SH-SY5Y (cell line): ENCODE measurements around the gene PLAC9.

Experiments
- GATA2 ChIP-seq: IDR thresholded peaks from 2 replicates; pipeline ENCODE4 v1.6.1; 2011; ENCODE audit warnings: mild to moderate bottlenecking, low read depth, low read length
- GATA3 ChIP-seq: IDR thresholded peaks from 2 replicates; pipeline ENCODE4 v1.6.1; 2011; ENCODE audit warnings: low read depth, mild to moderate bottlenecking, low read length, moderate library complexity

Gene PLAC9

GRCh38 chr10:80166581-80167470 is 34.3 kb downstream of the PLAC9 start:
- TF ChIP-seq GATA2 (no peak), GATA3 (no peak)

- TF ChIP-seq GATA3 (no peak), GATA2 (no peak)
Observed at GRCh38 chr10:80167471-80168161, 35.1 kb downstream of the PLAC9 start.

- TF ChIP-seq GATA2 (no peak), GATA3 (no peak)
Observed at GRCh38 chr10:80168162-80168511, 35.6 kb downstream of the PLAC9 start.

- no peak for TF ChIP-seq GATA2
- TF ChIP-seq GATA3, result no peak
Observed at GRCh38 chr10:80168679-80169380, 36.3 kb downstream of the PLAC9 start.

GRCh38 chr10:80170026-80170425 is 37.5 kb downstream of the PLAC9 start:
- TF ChIP-seq GATA2 (no peak), GATA3 (no peak)

GRCh38 chr10:80170641-80171040 is 38.1 kb downstream of the PLAC9 start:
- TF ChIP-seq GATA2 (no peak), GATA3 (no peak)

- TF ChIP-seq GATA3, result no peak
- TF ChIP-seq GATA2, result no peak
Observed at GRCh38 chr10:80171248-80171660, 38.7 kb downstream of the PLAC9 start.

- TF ChIP-seq GATA2 (no peak), GATA3 (no peak)
Observed at GRCh38 chr10:80172896-80173295, 40.4 kb downstream of the PLAC9 start.

- TF ChIP-seq GATA2, result no peak
- no peak for TF ChIP-seq GATA3
Observed at GRCh38 chr10:80173466-80173865, 40.9 kb downstream of the PLAC9 start.

GRCh38 chr10:80174641-80175395 is 42.3 kb downstream of the PLAC9 start:
- no peak for TF ChIP-seq GATA3
- no peak for TF ChIP-seq GATA2

GRCh38 chr10:80176526-80176925 is 44.0 kb downstream of the PLAC9 start:
- TF ChIP-seq GATA3 (no peak), GATA2 (no peak)

- TF ChIP-seq GATA3 (no peak), GATA2 (no peak)
Observed at GRCh38 chr10:80177781-80178636, 45.5 kb downstream of the PLAC9 start.

GRCh38 chr10:80182986-80183385 is 50.5 kb downstream of the PLAC9 start:
- TF ChIP-seq GATA3 (no peak), GATA2 (no peak)
